GM12892 (cell line): Measurements from ENCODE around the gene ZNF343.
"Not testable (repeated sequence)": the region's sequence is repeated elsewhere in the genome, so short reads cannot be mapped to it uniquely, and the experiment has no call there.

ENCODE experiments used
- DNase-seq: peaks from one replicate; pipeline ENCODE4 v3.0.0; 2011; ENCODE audit not compliant: insufficient read length
- FAIRE-seq: peaks from 2 replicates; lab custom pipeline; 2011; peaks lifted over from hg19 to GRCh38; lab: Jason Lieb, UNC
- POLR2A ChIP-seq: IDR thresholded peaks from 2 replicates; pipeline ENCODE4 v1.6.1; 2011; ENCODE audit warnings: low read depth, low read length, control low read depth
- POLR2AphosphoS5 ChIP-seq: IDR thresholded peaks from 2 replicates; pipeline ENCODE4 v1.6.1; 2011; ENCODE audit warnings: low read depth, low read length, control low read depth
- TAF1 ChIP-seq: IDR thresholded peaks from 2 replicates; pipeline ENCODE4 v1.6.1; 2011; ENCODE audit warnings: low read depth, mild to moderate bottlenecking, control low read depth, low read length, borderline replicate concordance

The ZNF343 gene

DNA sequence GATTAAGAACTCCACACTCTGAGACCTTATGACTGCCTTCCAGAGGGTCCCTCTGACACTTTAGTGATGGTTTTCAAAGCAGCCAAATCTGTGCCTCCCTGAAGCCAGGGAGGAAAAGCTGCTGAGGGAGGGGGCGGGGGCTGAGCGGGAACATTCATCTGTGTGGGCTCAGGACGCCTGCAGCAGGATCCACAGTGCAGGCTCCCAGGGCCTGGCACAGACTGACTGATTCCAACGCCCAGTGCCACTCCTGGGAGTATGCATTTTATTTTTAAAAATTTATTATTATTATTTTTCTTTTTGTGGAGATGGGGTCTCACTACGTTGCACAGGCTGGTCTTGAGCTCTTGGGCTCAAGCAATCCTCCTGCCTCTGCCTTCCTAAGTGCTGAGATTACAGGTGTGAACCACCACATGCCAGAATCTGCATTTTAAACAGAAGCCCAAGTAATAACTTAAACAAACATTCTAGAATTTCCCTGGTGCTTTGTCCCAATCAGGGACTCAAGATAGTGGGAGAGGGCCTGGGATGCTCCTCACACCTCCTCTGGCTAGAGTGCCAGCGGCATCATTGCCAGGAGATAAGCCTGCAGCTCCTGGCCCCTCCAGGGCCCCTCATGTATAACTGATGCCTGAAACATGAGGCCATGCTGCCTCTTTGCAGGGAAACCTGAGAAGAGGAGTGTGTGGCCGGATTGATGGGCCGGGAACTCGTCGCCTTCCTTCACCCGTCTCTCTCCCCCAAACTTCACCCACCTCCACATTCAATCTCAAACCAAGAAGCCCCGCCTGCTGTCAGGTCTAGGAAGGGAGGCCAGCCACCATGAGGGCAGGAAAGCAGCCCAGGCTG lies 27.2 kb upstream of the ZNF343 start:
- DNase-seq (no peak), FAIRE-seq (no peak)
- TF ChIP-seq TAF1 (no peak), POLR2AphosphoS5 (no peak), POLR2A (no peak)

GRCh38 chr20:2533118-2533517 lies 24.4 kb upstream of the ZNF343 start:
- DNase-seq (no peak), FAIRE-seq (no peak)
- no peak for TF ChIP-seq TAF1
- no peak for TF ChIP-seq POLR2A
- no peak for TF ChIP-seq POLR2AphosphoS5

DNA sequence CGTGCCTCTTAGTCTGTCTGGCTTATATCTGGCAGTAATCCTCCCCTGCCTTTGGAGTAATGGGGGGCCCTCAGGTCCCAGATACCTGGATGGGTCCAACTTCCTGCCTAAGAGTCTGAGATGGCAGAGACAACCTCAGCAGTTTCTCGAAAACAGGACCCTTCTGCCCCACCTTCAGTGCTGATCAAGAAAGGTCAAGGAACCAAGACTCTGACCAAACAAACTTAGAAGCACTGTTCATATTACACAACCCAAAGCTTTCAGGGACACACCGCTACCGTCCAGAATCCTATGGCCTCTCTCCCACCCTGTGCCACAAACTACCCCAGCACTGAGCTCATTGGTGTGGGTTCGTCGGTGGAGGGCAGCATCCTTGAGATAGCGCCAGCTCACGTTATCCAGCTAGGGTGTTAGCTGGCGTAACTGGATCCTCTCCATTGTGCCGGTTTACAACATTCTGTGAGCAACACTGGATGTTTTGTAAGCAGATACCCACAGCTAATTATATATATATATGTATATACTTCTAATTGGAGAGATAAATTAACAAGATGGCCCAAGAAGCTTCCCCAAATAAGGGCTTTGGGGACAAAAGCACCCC lies 20.1 kb upstream of the ZNF343 start:
- TF ChIP-seq POLR2AphosphoS5 (no peak), POLR2A (no peak), TAF1 (no peak)
- DNase-seq (no peak), FAIRE-seq (no peak)

- FAIRE-seq (no peak), DNase-seq (no peak)
- no peak for TF ChIP-seq POLR2A
- no peak for TF ChIP-seq POLR2AphosphoS5
- no peak for TF ChIP-seq TAF1
Measured at GRCh38 chr20:2527762-2528161, 19.0 kb upstream of the ZNF343 start.

- DNase-seq, FAIRE-seq: not testable (repeated sequence)
Measured at GRCh38 chr20:2526218-2526583, 17.5 kb upstream of the ZNF343 start.

DNA sequence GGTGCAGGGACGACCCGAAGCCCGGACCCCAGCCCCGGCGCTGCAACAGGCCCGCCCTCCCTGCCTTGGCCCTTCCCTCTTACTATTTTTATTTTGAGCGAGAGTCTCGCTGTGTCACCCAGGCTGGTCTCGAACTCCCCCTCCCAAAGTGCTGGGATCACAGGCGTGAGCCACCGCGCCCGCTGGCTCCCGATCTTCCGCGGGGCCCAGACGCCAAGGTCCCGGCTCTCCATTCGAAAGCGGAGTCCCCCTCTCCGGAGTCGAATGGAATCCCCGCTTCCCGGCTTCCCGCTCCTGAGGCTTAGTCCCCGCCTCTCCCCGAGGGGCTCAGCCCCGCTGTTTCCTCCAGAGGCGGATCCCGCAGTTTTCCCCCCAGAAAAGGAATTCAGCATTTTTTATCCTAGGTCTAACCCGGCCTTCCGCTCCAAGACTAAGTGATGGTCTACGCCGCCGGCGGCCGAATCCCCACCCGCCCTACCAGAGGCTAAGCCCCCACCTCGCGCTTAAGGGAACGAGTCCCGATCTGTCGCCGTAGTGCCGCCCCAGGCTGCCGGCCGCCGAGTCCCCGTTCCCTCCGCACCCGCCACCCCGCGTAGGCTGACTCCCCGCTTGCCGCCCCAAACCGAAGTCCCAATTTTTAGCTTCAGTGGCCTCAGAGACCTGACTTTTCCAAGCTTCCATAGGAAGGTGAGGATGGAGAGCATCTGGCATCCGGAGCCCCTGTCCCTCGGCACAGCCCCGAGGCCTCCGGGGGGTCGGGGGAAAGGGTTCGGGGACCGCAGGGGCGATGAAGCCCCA lies 16.2 kb upstream of the ZNF343 start:
- FAIRE-seq, result peak; percentile 50

DNA sequence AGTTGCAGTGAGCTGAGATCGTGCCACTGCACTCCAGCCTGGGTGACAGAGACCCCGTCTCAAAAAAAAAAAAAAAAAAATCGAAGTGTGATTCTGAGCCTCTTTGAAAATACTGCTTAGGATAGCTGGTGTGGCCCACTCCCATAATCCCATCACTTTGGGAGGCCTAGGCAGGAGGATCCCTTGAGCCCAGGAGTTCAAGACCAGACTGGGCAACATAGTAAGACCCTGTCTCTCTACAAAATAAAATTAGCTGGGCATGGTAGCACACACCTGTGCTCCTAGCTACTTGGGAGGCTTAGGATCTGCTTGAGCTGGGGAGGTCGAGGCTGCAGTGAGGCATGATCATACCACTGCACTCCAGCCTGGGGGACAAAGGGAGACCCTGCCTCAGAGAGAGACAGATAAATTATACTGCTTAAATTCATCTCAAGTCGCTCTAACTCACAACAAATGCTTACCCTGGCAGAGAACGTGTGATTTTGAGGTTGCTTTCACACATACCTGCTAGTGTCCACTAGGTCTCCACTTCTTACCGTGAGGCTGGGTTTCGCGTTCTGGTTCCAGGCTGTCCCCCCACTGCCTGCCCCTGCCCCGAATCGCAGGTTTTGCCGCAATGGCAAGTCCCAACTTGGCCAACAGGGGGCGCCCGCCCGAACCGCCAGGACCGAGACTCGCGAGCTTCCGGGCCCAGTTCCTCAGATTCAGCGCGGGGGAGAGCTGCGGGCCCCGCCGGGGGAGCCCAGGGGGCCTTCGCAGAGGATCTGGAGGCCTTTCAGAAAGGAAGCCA lies 15.4 kb upstream of the ZNF343 start:
- DNase-seq (peak; percentile 82), FAIRE-seq (peak; percentile 82)
- TF ChIP-seq POLR2AphosphoS5, result no peak
- TF ChIP-seq POLR2A, result peak; percentile 53; the same call in 1 of the 2 replicates
- peak; percentile 31; the same call in 1 of the 2 replicates for TF ChIP-seq TAF1

More for the DNA sequence above, 16.2 kb upstream of the ZNF343 start:
- TF ChIP-seq TAF1 (no peak), POLR2A (no peak), POLR2AphosphoS5 (no peak)
- DNase-seq, result no peak

DNA sequence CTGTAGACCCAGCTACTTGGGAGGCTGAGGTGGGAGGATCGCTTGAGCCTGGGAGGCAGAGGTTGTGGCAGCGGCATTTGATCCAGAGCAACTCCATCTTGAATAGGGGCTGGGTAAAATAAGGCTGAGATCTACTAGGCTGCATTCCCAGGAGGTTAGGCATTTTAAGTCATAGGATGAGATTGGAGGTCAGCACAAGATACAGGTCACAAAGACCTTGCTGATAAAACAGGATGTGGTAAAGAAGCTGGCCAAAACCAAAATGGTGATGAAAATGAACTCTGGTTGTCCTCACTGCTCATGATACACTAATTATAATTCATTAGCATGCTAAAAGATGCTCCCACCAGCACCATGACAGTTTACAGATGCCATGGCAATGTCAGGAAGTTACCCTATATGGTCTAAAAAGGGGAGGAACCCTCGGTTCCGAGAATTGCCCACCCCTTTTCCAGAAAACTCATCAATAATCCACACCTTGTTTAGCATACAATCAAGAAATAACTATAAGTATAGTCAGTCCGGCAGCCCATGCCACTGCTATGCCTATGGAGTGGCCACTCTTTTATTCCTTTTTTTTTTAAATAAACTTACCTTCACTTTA lies 14.2 kb upstream of the ZNF343 start:
- not testable (repeated sequence) for FAIRE-seq, DNase-seq

DNA sequence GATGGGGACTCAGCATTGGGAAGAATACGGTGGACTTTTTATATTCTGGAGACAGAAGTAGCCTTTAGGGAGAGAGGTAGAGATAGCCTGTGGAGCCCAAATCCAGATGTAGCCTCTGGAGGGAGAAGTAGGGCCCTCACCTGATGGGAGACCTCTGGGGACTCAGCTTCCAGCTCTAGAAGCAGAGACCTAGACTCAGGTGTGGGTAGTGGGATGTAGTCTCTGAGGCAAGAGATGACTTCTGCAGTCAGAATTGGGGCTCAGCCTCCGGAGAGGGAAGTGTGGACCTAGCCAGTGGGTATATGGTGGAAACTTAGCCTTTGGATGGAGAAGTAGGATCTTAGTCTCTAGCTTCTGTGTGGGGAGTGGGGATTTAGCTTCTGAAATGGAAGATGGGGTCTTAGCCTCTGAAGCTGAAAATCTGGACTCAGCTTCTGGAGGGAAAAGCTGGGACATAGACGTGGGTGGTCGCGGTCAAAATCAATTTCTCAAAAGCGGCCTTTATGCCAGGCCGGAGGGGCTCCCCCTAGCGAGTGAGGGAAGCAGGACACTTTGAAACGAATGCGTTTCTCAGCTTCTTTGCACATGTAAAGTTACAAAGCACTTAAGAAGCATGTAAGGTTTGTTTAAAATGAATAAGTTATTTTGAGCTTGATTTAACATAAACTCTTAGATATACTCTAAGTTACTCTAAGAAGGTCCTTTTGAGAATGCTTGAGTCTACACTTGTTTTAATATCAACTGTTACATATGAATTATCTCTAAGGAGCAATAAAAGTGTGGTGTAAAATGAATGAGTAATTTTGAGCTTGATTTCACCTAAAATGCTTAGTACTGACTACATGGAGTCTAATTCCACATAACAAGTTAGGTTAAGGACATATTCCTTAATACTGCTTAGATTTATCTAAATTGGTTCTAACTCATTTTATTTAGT lies 12.9 kb upstream of the ZNF343 start:
- DNase-seq (no peak), FAIRE-seq (peak; percentile 27)
- TF ChIP-seq POLR2A (no peak), TAF1 (no peak)

GRCh38 chr20:2520617-2521016 lies 11.9 kb upstream of the ZNF343 start:
- TF ChIP-seq TAF1, result no peak
- TF ChIP-seq POLR2A, result no peak
- TF ChIP-seq POLR2AphosphoS5, result no peak
- DNase-seq (no peak), FAIRE-seq (no peak)
